NCI-H2107 treated with DMSO at 0.1 percent for 48 hours (cell line): Measurements from ENCODE around the gene HIPK2.

Source experiments
- DNase-seq: peaks from one replicate; lab custom pipeline; 2025; ENCODE audit not compliant: unreplicated experiment; lab: John Stamatoyannopoulos, UW

The HIPK2 gene

DNA sequence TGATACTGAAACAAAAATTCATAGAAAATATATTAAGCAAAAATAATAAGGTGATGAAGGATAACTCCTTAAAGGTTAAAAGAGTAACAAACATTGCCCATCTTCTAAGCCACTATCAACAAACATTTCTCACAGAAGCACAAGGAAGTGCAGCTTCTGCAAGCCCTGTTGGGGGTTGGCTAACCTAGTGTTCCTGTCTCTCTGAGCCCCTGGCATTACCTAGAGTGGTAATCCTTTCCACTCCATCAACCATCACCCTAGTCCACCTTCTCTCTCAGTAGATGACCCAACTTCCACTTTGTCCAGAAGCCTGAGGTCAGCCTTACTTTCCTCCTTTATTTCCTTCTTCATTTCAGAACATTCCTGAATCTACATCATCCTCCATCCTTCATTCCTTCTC is 59.7 kb downstream of the HIPK2 start:
- no peak for DNase-seq

DNA sequence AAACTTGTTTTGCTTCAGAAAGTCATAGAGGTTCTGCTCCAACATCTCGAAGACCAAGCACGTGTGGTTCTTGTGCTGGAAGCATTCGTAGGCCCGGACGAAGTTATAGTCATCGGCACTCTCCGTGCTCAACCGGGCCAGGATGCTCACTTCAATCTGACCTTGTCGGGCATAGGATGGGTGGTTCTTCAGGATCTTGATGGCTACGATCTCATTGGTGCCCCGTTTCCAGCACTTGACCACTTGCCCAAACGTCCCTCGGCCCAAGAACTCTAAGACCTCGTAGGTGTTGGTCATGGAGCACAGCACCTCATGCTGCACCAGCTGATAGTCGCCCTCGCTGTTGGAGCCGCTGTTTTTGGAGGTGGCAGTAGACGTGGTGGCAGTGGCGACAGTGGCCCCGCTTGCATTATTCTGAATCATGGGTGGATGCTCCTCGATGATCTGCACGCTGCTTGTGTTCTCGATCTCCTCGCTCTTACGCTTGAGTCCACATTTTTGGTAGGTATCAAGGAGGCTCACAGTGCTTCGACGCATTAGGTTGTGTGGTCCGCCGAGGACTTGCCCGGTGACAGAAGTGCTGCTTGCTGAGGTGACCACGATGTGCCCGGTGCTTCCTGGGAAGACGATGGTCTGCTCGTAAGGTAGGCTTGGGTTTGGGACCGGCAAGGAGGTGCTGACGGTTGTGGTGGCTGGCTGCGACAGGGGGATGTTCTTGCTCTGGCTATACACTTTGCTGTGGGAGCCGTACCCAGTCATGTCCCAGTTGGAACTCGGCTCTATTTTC is 61.4 kb downstream of the HIPK2 start:
- DNase-seq: no peak

- no peak for DNase-seq
These were observed 62.5 kb downstream of the HIPK2 start for GRCh38 chr7:139715194-139715815.

DNA sequence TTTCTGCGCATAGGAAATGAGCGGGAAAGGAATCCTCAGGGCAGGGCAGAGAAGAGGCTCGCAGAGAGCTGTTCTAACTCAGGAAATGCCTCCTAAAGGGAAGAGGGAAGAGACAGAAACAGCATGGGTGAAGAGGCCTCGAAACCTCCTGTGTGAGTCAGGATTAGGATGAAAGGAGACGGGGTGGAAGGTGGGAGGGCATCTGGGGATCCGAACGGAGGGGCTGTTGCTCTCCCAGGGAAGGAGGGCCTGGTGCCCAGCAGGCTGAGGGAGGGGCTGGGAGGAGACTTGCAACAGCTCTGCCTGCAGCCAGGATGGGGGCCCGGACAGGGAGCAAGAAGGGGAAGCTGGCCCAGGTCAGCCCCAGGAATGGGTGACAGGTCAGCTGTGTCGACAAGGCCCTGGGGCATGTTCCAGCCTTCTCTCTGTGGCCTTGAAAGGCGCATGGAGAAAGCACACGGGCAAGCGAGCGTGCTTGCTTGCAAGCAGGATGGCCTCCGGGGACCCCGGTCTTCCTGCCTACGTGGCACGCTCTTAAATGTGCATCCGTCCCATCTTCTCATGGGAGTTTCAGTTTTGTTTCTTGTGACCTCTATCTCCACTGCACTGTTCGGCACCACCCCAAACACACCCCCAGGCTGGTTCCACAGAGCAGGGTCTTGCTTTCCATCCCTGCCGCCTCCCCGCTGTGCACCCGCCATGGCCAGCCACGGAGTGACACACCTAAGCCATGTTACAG is 63.5 kb downstream of the HIPK2 start:
- DNase-seq: no peak

GRCh38 chr7:139713526-139714162 is 64.2 kb downstream of the HIPK2 start:
- DNase-seq: no peak

DNA sequence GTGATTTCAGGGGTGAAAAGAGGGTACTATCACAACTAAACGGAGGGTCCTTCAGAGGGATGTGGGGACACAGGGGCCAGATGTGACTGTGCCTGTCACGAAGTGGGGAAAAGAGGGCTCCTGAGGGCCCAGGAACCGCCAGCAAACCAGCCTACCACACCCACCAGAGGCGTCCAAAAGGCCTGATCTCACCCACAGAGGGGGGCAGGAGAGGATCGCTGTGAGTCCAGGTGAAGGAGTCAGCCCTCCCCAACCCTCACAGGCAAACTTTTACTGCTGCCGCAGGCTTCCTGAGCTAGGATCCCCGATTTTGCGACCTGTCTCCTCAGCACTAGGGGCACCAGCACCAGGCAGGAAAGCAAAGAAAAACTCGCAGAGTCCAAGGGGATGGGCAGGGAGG is 64.7 kb downstream of the HIPK2 start:
- DNase-seq: no peak

- no peak for DNase-seq
These were observed 65.6 kb downstream of the HIPK2 start for GRCh38 chr7:139711991-139712743.

DNA sequence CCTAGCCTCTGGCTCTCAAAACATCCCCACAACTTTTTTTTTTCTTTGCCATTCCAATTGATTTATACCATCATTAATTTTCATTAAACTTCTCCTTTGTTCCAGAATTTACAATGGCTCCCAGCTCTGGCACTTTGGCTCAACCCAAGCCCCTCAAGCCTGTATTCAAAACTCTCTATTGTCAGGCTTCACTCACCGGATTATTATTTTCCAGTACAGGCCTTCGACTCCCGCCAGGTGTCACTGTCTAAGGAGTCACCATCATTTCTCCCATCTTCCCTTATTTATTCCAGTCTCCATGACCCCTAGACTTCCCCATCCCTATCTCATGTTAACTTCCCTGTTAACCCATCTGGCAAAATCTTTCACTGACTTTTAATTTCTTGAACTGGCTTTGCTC is 67.8 kb downstream of the HIPK2 start:
- DNase-seq: no peak

GRCh38 chr7:139709485-139709884 is 68.3 kb downstream of the HIPK2 start:
- DNase-seq: no peak

GRCh38 chr7:139708541-139708940 is 69.3 kb downstream of the HIPK2 start:
- DNase-seq: peak; percentile 22

DNA sequence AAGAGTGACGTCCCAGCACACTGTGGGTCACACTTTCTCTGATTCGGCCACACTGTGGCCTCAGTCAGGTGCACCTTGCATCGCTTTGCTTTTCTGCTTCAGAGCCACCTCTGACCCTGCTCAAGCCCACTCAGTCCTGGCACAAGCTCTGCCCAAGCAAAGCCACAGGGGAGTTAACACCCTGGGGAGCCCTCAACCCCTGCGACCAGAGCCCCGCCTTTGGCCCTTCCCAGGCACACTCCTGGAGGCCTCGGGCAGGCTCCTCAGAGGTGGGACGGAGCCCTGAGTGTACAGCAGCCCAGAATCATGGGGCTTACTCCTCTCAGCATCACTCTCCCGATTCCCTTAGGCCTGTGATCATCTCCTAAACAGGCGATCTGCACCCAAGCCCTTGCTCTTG is 71.0 kb downstream of the HIPK2 start:
- no peak for DNase-seq

GRCh38 chr7:139704308-139704879 is 73.4 kb downstream of the HIPK2 start:
- no peak for DNase-seq

GRCh38 chr7:139703487-139704307 is 74.1 kb downstream of the HIPK2 start:
- no peak for DNase-seq

DNA sequence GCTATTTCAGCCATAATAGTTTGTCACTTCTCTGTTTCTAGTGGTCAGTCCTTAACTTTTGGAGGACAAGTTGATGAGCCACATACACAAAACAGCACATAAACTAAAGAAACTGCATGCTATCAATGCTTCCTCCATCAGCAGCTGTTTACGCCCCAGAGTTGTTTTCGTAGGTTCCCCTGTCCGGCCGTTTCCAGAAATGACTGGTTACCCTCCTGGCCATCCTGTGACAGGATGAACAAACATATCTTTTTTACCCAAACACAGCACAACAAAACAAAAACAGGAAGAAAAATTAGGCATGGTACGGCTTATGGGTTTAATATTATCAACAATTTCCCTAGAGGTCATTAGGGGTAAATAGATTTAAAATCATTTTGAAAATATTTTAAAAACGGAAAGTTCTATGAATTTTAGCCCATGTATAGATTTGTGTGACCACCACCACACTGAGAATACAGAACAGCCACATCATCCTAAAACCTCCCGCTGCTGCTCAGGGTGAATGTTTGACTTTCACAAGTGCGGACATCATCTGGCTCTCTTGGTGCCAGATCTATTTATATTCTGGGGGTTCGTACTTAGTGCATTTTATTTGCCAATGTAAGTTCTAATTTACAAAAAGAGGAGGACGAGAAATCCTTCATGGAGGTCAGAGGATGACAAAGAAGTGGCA is 74.8 kb downstream of the HIPK2 start:
- DNase-seq: no peak

DNA sequence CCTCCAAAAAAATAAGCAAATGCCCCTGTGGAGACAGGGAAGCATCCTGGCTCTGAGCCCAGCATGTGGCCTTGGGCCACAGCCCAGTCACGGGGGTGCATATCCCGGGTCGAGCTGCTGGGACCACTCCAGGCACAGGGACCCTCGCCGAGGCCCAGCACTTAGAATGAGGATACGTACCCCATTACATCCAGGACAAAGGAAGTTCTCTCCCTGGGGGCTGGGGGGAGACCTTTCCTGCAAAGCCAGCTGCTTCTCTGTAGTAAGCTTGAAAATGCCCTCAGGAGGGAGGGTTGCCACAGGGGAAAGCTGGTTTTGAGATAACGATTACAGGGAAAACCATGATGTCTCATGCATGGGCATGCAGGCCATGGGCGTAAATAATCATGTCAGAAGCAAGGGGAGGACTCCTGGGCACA is 75.5 kb downstream of the HIPK2 start:
- no peak for DNase-seq

DNA sequence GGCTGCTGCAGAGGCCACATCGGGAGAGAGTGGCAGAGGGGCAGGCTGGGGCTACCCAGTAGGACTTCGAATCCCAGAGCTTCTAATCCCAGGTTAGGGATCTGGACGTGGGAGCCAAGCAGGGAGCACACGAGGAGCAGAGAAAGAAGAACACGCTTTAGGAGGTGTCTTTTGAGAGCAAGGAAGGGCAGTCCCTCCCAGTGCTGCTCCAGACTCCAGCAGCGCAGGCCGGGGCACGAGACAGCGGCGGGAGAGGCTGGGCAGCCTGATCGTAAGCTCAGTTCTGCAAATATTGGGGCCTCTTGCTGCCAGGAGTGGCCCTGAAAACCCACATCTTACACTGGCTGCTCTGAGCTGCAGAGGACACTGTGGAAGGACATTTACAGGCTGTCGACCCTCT is 75.9 kb downstream of the HIPK2 start:
- no peak for DNase-seq

DNA sequence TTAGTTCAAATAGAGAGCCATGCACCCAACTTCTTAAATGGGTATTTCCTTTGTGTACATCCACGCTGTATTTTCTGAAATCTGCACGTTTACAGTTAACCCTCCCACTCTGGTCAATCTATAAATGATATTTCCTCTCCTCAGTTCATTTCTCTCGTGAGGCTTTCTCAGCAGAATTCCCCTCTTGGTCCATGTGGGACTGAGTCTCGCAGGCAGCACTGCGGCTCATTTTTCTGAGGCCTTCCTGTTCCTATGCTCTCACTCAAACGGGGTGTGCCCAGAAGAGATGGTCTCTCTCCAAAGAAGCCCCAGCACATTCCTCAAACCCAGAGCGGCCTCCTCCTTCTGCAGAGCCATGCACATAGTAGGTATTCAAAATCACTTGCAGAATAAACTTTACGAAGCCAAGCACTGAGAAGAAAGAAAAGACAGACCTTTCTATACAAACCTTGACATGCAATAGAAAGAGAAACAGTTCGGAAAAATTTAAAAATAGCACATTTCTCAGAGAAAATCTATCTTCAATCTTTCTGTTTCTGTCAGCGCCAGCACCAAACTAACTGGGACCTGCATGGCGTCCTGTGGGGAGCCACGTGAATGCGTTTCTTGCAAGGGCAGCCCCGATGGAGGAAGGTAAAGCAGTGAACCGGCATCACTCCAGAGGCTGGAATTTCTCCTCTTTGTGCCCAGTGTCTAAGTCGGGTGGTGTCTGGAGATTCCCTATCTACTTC is 77.1 kb downstream of the HIPK2 start:
- DNase-seq: no peak
